Metanephros (tissue), 1 donor: ENCODE measurements around the gene IL5. TPM values are rescaled to one million over a fixed set of nuclear protein-coding genes. Genes with fewer than 3 reads are reported as not detected.

ENCODE experiments used
- total RNA-seq: library from RNA; depleted of rRNA; stranded (reverse); fragments of >200 nt; gene quantifications from one replicate; pipeline ENCODE4 v1.2.3, GENCODE V29; 2014

The IL5 gene
- not detected for total RNA-seq

GRCh38 chr5:132543472-132544201 is at the start of gene IL5:
IL5 (minus strand) TSS chr5:132543522; CDS start chr5:132543478, 44 bp downstream.

GRCh38 chr5:132556763-132557477 is 13.6 kb upstream of the IL5 start, which contains the start of gene RAD50:
RAD50 (plus strand) TSS chr5:132556977; CDS start chr5:132557325, 348 bp downstream.

Other genes starting within 250 kb of the IL5 start
- gene SLC22A4, start 249.1 kb downstream of the IL5 start, total RNA-seq, result 4.3 TPM
- 26.9 TPM for gene SLC22A5, start 173.8 kb downstream of the IL5 start, total RNA-seq
- gene IRF1, start 52.7 kb downstream of the IL5 start, total RNA-seq, result 31.0 TPM
- 19.2 TPM for gene RAD50, start 13.5 kb upstream of the IL5 start, total RNA-seq
- gene IL13, start 114.7 kb upstream of the IL5 start, total RNA-seq, result not detected
- not detected for gene IL4, start 130.5 kb upstream of the IL5 start, total RNA-seq
- 12.0 TPM for gene KIF3A, start 194.0 kb upstream of the IL5 start, total RNA-seq
- 4.5 TPM for gene CCNI2, start 203.9 kb upstream of the IL5 start, total RNA-seq
- 59.6 TPM for gene SEPTIN8, start 233.7 kb upstream of the IL5 start, total RNA-seq